Fibroblast of pulmonary artery (primary cell): ENCODE measurements around the gene RNF227.
A peak's percentile ranks its signal among the peaks of the same experiment; 100 is the strongest.

ENCODE experiments used
- DNase-seq: peaks from one replicate; pipeline ENCODE4 v3.0.0-alpha.2; 2010; ENCODE audit warnings: low read depth
- H3K4me3 ChIP-seq: replicated peaks from 2 replicates; pipeline ENCODE4 v1.5.1; 2011; ENCODE audit warnings: low read depth, mild to moderate bottlenecking, control low read depth, low read length, moderate library complexity
- CTCF ChIP-seq: IDR thresholded peaks from 2 replicates; pipeline ENCODE4 v1.5.1; 2011; ENCODE audit warnings: mild to moderate bottlenecking, control low read depth, low read length, inconsistent platforms; ENCODE audit errors: missing control alignments

Gene RNF227

GRCh38 chr17:7951143-7951792 lies 35.2 kb upstream of the RNF227 start:
- DNase-seq: no peak
- no peak for TF ChIP-seq CTCF
- no peak overlapping the region for H3K4me3 ChIP-seq

GRCh38 chr17:7950578-7950977 lies 34.5 kb upstream of the RNF227 start:
- H3K4me3 ChIP-seq: no peak overlapping the region
- TF ChIP-seq CTCF: no peak
- DNase-seq: no peak

GRCh38 chr17:7947651-7948050 lies 31.6 kb upstream of the RNF227 start:
- H3K4me3 ChIP-seq: no peak overlapping the region
- peak; percentile 29 for DNase-seq
- no peak for TF ChIP-seq CTCF

- TF ChIP-seq CTCF: no peak
- DNase-seq: no peak
- no peak overlapping the region for H3K4me3 ChIP-seq
These were observed 30.4 kb upstream of the RNF227 start for GRCh38 chr17:7946441-7946840.

GRCh38 chr17:7945651-7946050 lies 29.6 kb upstream of the RNF227 start:
- no peak overlapping the region for H3K4me3 ChIP-seq
- TF ChIP-seq CTCF: no peak
- DNase-seq: no peak

- TF ChIP-seq CTCF: no peak
These were observed 28.2 kb upstream of the RNF227 start for GRCh38 chr17:7944326-7944725.

GRCh38 chr17:7943291-7943690 lies 27.2 kb upstream of the RNF227 start:
- no peak for DNase-seq
- TF ChIP-seq CTCF: no peak

More at GRCh38 chr17:7944326-7944725, 28.2 kb upstream of the RNF227 start:
- DNase-seq: no peak
- no peak overlapping the region for H3K4me3 ChIP-seq

More at GRCh38 chr17:7943291-7943690, 27.2 kb upstream of the RNF227 start:
- no peak overlapping the region for H3K4me3 ChIP-seq
